Activated CD4-positive, CD25-positive, alpha-beta regulatory T cell (primary cell): ENCODE data around the gene IL11.

Source experiments
- DNase-seq, 4 experiments: peaks; one replicate each; lab custom pipeline; 2025; lab: John Stamatoyannopoulos, UW

The IL11 gene

DNA sequence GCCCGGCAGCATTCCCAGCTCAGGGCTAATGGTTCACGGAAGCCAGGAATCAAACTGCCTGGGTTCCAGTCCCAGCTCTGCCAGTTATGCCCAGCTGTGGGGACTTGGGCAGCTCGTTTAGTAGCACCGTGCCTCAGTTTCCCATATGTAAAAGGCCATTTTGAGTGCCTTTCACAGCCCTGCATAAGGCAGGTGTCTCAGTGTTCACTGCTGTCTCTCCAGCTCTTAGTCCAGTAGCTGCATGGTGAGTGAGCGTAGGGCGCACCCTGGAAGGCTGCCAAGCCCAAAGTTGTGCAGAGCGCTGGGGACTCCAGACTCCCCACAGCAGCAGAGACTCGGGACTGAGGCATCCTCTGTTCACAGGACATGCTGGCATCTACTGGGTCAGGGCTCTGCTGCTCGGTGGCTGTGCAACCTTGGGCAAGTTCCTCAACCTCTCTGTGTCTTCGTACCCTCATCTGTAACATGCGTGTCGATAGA, 21.0 kb upstream of the IL11 start:
- DNase-seq, result no peak

DNA sequence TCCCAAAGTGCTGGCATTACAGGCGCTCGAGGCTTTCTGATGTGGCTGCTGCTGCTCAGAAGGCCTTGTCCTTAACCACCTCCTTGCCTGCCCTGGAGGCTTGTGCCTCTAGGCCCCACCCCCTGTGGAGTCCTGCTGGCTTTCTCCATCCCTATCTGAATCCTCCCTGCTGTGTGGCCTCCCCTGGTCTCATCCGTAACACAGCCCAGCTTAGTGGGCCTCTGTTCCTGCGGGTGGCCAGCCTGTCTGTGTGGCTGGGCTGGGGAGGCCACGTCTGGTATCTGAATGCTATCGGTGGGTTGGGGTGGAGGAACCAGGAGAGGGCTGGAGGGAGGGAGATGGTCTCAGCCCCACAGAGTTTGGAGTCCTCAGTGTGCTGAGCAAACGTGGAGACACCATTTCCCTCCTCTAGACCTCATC, 20.2 kb upstream of the IL11 start:
- no peak for DNase-seq

GRCh38 chr19:55389386-55390317, 19.4 kb upstream of the IL11 start:
- DNase-seq, result no peak

DNA sequence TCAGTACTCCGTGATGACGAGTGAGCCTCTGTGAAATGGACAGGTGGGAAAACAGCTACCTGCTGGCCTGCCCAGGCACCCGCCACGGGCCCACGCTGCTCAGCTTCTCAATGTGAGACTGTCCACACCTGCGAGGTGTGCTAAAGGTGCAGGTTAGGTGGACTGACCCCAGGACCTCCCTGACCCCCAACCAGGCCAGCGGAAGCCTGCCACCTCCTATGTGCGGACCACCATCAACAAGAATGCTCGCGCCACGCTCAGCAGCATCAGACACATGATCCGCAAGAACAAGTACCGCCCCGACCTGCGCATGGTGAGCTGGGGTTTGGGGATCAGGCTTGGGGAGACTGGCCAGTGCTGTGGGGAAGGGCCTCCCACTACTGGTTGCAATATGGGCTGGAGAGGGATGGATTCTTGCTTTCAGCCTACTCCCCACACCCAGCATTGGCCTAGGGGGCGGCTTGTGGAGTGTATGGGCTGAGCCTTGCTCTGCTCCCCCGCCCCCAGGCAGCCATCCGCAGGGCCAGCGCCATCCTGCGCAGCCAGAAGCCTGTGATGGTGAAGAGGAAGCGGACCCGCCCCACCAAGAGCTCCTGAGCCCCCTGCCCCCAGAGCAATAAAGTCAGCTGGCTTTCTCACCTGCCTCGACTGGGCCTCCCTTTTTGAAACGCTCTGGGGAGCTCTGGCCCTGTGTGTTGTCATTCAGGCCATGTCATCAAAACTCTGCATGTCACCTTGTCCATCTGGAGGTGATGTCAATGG, 17.7 kb upstream of the IL11 start:
- no peak for DNase-seq

DNA sequence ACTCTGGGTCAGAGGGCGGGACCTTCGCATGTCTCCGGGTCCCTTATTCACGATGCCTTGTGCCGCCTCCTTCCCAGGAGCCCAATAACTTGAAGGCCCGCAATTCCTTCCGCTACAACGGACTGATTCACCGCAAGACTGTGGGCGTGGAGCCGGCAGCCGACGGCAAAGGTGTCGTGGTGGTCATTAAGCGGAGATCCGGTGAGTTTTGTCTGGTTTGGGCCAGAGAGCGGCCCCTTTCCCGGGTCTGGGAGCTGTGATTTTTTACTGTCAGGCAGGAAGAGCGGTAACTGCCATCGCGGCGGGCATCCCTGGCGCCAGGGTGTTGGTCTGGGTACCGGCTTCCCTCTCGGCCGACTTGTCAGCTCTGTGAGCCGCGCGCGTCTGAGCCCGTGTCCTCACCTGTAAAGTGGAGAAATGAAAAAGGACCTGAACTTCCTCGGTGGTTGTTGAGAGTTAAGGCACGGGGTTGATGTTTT, 16.3 kb upstream of the IL11 start:
- no peak for DNase-seq

- peak; percentile 90 to 97 (median 94) for DNase-seq
Observed at GRCh38 chr19:55385724-55386492, 15.6 kb upstream of the IL11 start, which contains the start of gene RPL28. TSS of gene RPL28 (plus strand) at chr19:55385932. CDS start at chr19:55386358, 426 bp downstream.

- DNase-seq, result peak; percentile 85 to 91 (median 88)
Observed at GRCh38 chr19:55384920-55385723, 14.9 kb upstream of the IL11 start.

DNA sequence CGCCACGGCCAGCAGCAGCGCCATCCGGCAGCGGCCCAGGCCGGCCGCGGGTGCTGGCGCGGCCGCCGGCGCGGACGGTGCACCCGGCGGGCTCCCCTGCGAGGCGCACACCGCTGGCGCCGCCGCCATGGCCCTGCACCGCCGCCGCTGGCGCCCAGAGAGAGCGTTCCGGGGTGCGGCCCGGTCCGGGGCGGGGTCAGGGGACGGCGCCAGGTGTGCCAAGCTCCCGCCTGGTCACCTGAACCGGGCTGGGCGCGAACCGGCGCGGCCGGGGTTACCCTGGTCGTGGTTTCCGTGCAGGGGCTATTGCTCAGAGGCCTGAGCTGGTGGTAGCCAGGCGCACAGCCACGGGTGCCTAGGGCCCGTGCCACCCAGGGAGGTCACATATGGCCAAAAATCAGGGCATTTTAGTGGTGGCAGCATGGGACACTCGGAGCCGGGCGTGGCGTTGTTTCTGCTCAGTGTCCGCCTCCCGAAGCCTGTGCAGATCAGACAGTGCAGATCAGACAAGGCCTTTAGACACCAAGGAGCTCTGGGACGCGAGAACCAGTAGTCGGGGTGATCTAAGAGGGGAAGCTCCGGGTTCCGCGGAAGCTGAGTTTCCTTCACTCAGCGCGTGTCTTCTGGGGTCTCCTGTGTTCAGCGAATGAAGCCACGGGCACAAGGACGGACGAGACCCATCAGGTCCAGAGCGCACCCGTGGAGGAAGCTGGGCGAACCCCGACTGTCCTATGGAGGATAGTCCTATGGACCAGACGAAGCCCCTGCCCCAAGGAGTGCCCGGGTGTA, 14.1 kb upstream of the IL11 start, which contains the start of gene TMEM238:
Gene TMEM238, minus strand, starts transcription at position 162 of the 789 bp plus-strand sequence. Its CDS starts 33 bp downstream, at position 129.
- no peak for DNase-seq

DNA sequence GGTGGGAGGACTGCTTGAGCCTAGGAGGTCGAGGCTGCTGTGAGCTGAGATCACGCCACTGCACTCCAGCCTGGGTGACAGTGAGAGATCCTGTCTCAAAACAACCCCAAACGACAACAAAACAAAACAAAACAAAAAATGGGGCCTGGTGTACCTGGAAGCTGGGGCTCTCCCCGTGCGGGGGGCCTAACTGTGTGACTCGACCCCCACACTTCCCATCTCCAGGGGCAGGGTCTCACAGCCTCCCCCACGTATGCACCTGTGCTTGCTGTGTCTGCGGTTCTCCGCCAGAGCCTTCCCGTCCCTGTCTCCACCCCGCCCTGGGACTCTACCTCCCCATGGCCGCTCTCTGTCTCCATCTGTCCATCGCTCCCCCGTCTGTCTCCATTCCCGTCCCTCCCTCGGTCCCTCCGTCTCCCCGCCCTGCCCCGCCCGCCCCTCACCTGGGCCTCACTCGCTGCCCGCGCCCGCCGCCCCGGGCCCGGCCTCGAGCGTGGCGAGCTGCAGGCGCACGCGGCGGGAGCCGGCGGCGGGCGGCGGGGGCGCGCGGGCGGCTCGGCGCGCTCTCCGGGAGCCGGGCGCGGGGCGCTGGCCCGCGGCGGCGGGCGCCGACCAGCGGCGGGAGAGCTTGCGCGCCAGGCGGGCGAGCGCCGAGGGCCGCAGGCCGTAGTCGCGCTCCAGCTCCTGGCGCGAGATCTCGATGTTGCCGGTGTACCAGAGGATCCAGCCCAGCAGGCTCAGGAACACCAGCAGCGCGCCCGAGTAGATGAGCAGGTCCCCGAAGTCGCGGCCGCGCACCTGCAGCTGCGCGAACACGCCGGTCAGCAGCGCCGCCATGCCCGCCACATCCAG, 13.2 kb upstream of the IL11 start:
- DNase-seq, result no peak

DNA sequence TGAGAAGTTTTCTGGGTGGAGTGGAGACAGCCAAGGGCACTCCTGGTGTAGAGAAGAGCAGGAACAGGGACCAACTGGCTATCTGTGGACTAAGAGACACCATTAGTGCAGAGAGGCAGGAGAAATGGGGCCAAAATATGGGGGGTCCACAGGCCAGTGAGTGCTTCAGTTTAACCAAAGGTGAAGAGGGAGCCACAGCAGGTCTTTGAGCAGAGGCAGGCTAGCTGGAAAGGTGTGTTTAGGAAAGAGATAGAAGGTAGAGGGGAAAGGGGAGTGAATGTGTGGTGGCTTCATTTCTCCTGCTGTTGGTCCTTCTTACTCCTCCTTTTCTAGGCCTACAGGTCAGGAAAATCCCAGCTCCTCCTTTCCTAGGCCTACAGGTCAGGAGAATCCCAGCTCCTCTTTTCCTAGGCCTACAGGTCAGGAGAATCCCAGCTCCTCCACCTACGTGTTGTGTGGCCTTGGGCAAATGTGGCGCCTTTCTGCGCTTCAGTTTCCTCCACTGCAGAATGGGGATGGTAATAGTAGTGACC, 12.3 kb upstream of the IL11 start:
- no peak for DNase-seq

DNA sequence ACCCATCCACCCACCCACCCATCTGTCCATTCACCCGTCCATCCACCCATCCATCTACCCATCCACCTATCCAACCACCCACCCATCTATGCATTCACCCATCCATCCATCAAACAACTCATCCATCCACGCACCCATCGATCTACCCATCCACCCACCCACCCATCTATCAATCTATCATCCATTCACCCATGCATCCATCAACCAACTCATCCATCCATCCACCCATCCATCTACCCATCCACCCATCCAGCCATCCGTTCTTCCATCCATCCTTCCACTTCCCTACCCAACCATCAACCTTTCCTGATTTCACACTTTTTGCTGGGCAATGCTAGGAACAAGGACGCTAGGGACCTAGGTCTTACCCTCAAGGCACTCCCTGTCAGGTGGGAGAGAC, 11.8 kb upstream of the IL11 start:
- no peak for DNase-seq

GRCh38 chr19:55379174-55379573, 8.9 kb upstream of the IL11 start:
- no peak for DNase-seq

- DNase-seq, result no peak
Observed at GRCh38 chr19:55377356-55378131, 7.3 kb upstream of the IL11 start.

DNA sequence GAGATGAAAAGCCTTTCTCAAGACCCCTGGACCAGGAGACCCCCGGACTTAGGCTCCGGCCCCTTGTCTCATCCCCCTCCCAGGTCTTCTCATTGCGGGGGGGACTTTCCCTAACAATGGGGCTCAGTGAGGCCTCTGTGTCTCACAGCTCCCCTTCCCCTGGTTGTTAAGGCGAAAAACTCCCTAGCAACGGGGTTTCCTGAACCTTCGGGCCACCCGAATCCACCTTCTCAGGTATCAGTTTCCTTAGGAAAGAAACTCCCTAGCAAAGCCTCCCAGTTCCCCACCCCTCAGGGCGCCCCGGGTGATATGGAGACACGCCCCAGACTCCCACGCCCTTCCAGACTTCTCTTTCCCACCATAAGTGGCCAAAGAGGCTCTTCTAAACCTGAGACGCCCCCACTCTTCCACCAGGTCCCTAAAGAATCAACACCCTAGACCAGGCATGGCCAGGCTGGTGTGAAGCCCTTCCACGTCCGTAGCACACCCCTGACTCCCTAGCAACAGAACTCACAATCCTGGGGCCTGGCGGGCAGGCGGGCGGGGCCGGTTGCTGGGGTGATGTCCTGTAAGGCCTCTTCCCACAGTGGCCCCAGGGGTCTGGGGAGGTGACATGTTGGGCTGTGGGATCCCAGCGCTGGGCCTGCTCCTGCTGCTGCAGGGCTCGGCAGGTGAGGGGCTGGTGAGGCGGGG, 6.1 kb upstream of the IL11 start, which contains the start of gene TMEM190:
Gene TMEM190, plus strand, starts transcription at position 586 of the 693 bp plus-strand sequence. Its CDS starts 28 bp downstream, at position 614.
- DNase-seq, result no peak

GRCh38 chr19:55373993-55374757, 3.9 kb upstream of the IL11 start:
- no peak for DNase-seq

DNA sequence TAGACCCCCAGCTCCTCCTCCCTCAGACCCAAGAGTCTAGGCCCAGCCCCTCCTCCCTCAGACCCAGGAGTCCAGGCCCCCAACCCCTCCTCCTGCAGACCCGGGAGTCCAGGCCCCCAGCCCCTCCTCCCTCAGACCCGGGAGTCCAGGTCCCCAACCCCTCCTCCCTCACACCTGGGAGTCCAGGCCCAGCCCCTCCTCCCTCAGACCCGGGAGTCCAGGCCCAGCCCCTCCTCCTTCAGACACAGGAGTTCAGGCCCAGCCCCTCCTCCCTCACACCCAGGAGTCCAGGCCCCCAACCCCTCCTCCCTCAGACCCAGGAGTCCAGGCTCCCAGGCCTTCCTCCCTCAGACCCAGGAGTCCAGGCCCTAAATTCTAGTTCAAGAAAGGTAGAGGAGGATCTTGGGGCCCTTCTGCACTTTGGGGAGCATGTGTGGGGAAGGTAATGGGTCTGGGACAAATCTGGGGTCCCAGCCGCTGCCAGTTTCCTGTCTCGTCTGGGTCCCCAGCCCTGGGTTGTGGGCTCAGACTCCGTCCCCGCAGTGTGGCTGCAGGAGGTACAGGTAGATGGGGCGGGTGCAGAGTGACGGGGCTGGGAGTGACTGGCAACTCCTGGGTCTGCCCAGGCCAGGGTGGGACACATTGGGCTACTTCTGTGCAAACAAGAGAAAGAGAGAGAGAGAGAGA, 3.2 kb upstream of the IL11 start:
- no peak for DNase-seq
